Breast epithelium (tissue), 4 donors: ENCODE measurements around the gene CASZ1. TPM values are rescaled to one million over a fixed set of nuclear protein-coding genes. Genes with fewer than 3 reads are reported as not detected.

Source experiments
- DNase-seq, 2 donors: peaks; one replicate each; pipeline ENCODE4 v3.0.0-alpha.2; 2019; ENCODE audit warnings: low spot score in 2 of 2
- H3K27ac ChIP-seq, 2 donors: fragments of 200-600 bp; sonication (generic) in 1 of 2; one replicate each; pipeline ENCODE4 v1.5.1; 2016 to 2019; ENCODE audit warnings: mild to moderate bottlenecking in 1 of 2
- H3K27me3 ChIP-seq, 2 donors: fragments of 200-600 bp; sonication (generic) in 1 of 2; one replicate each; pipeline versions ENCODE4 v1.5.1 to v1.6.0; 2017 to 2019; ENCODE audit warnings: control low read depth in 1 of 2, mild to moderate bottlenecking in 1 of 2
- H3K36me3 ChIP-seq: fragments of 200-600 bp; one replicate; pipeline ENCODE4 v1.5.1; 2019
- H3K4me1 ChIP-seq, 2 donors: fragments of 200-600 bp; sonication (generic); one replicate each; pipeline ENCODE4 v1.5.1; 2016 to 2019; ENCODE audit warnings: control low read depth in 1 of 2
- H3K4me3 ChIP-seq, 3 donors: fragments of 200-600 bp; sonication (generic); 1 replicate in 2 of 3; 2 replicates in 1 of 3; pipeline ENCODE4 v1.5.1; 2016 to 2019; ENCODE audit warnings: mild to moderate bottlenecking in 3 of 3, moderate library complexity in 2 of 3
- H3K9me3 ChIP-seq, 2 donors: fragments of 200-600 bp; sonication (generic) in 1 of 2; one replicate each; pipeline ENCODE4 v1.5.1; 2016 to 2019; ENCODE audit warnings: control low read depth in 1 of 2
- CTCF ChIP-seq, 3 donors: fragments of 450-650 bp; IDR thresholded peaks; one replicate each; pipeline ENCODE4 v1.5.1; 2016 to 2017; ENCODE audit warnings: antibody characterized with exemption in 3 of 3, mild to moderate bottlenecking in 3 of 3, moderate library complexity in 3 of 3
- POLR2A ChIP-seq: fragments of 450-650 bp; IDR thresholded peaks from one replicate; pipeline ENCODE4 v1.6.1; 2016; ENCODE audit warnings: antibody characterized with exemption, mild to moderate bottlenecking, moderate library complexity
- POLR2AphosphoS5 ChIP-seq, 3 donors: sonication (generic); formaldehyde crosslinking; IDR thresholded peaks; one replicate each; pipeline ENCODE4 v1.6.1; 2017; ENCODE audit warnings: antibody characterized with exemption in 3 of 3
- intact Hi-C: fragments of 100-400 bp; cut with DNase I; formaldehyde crosslinking; loops from one replicate; pipeline ENCODE4 v1.15.1; 2023; ENCODE audit warnings: low total_unique reads
- total RNA-seq, 3 donors: library from RNA; depleted of rRNA; stranded (reverse); fragments of >200 nt; gene quantifications; one replicate each; pipeline ENCODE4 v1.1.0, GENCODE V29; 2016

Gene CASZ1
- total RNA-seq, 3 donors from 2014 or later = 1.1 to 39.1 (median 32.4) TPM

- Histone ChIP-seq H3K36me3 (no peaks in the 10 kb centered on the region), H3K9me3 (no peaks in the 10 kb centered on the region), H3K4me1 (peaks cover 14 to 15% of the 10 kb centered on the region in 2 donors), H3K4me3 (no peak overlapping the region), H3K27me3 (peaks cover 0 to 2% of the 10 kb centered on the region in 2 donors), H3K27ac (peak overlapping the region; percentile 78 to 82)
- no peak for DNase-seq
- TF ChIP-seq POLR2A = no peak
- TF ChIP-seq POLR2AphosphoS5 (IDR thresholded peaks at IDR 0.05) = no peak
- TF ChIP-seq CTCF (IDR thresholded peaks at IDR 0.05) = no peak
- intact Hi-C loops = no loop called here
Observed at GRCh38 chr1:10640843-10641553, 155.4 kb downstream of the CASZ1 start.

- no peak for TF ChIP-seq CTCF (IDR thresholded peaks at IDR 0.05)
- intact Hi-C loops = no loop called here
- DNase-seq = peak in 1 of 2 donors; percentile 57
- Histone ChIP-seq H3K27ac (peak overlapping the region; percentile 78 to 82), H3K4me1 (peaks cover 16 to 23% of the 10 kb centered on the region in 2 donors), H3K4me3 (no peak overlapping the region), H3K27me3 (peaks cover 0 to 2% of the 10 kb centered on the region in 2 donors), H3K36me3 (no peaks in the 10 kb centered on the region), H3K9me3 (no peaks in the 10 kb centered on the region)
Observed at GRCh38 chr1:10639775-10640578, 156.5 kb downstream of the CASZ1 start.

GRCh38 chr1:10639011-10639774, 157.3 kb downstream of the CASZ1 start:
- Histone ChIP-seq H3K36me3 (no peaks in the 10 kb centered on the region), H3K4me1 (peaks cover 24 to 31% of the 10 kb centered on the region in 2 donors), H3K9me3 (no peaks in the 10 kb centered on the region), H3K27ac (no peak overlapping the region), H3K4me3 (peak overlapping the region in 1 of 3 donors; percentile 52), H3K27me3 (peaks cover 0 to 2% of the 10 kb centered on the region in 2 donors)
- no peak for TF ChIP-seq POLR2AphosphoS5 (IDR thresholded peaks at IDR 0.05)
- no peak for TF ChIP-seq CTCF (IDR thresholded peaks at IDR 0.05)
- no peak for TF ChIP-seq POLR2A
- no peak for DNase-seq
- intact Hi-C loops = no loop called here

GRCh38 chr1:10638559-10639005, 157.9 kb downstream of the CASZ1 start:
- peaks cover 0 to 2% of the 10 kb centered on the region in 2 donors for H3K27me3 ChIP-seq
- peaks cover 26 to 37% of the 10 kb centered on the region in 2 donors for H3K4me1 ChIP-seq
- no peaks in the 10 kb centered on the region for H3K36me3 ChIP-seq
- H3K27ac ChIP-seq = peak overlapping the region; percentile 88 to 95
- H3K4me3 ChIP-seq = peak overlapping the region; percentile 27 to 52 (median 28)
- intact Hi-C loops = no loop called here
- TF ChIP-seq POLR2AphosphoS5 (IDR thresholded peaks at IDR 0.05) (no peak), CTCF (IDR thresholded peaks at IDR 0.05) (no peak), POLR2A (no peak)
- no peaks in the 10 kb centered on the region for H3K9me3 ChIP-seq
- no peak for DNase-seq
